A673 (cell line): ENCODE data around the gene DCHS1. TPM values are rescaled to one million over a fixed set of nuclear protein-coding genes. Genes with fewer than 3 reads are reported as not detected.

ENCODE experiments used
- BruUV-seq: library from RNA; stranded (reverse); fragments of 400-500 nt; replicated peaks from 2 replicates; lab custom pipeline; 2021; lab: Mats Ljungman, UMichigan
- CTCF ChIA-PET: fragments of 300-600 bp; sonication (Branson Sonifier 250); formaldehyde crosslinking; loops from one replicate; lab custom pipeline; 2022; ENCODE audit warnings: antibody characterized with exemption; lab: Charles Lee
- POLR2A ChIA-PET: fragments of 300-600 bp; sonication (Branson Sonifier 250); formaldehyde crosslinking; loops from one replicate; lab custom pipeline; 2022; ENCODE audit warnings: antibody characterized with exemption; ENCODE audit not compliant: low non-redundant PET; lab: Charles Lee
- DNase-seq: peaks from one replicate; pipeline ENCODE4 v3.0.0-alpha.2; 2015; ENCODE audit warnings: low spot score
- H3K27ac ChIP-seq: fragments of 200-600 bp; sonication (generic); 2 replicates; pipeline ENCODE4 v1.5.1; 2016; ENCODE audit warnings: mixed run types, low read depth, mild to moderate bottlenecking, mixed read lengths, antibody characterized with exemption, low read length; ENCODE audit not compliant: poor library complexity, severe bottlenecking
- H3K27me3 ChIP-seq: fragments of 200-600 bp; sonication (generic); replicated peaks from 2 replicates; pipeline ENCODE4 v1.6.1; 2017; ENCODE audit warnings: mixed run types, low read depth, mild to moderate bottlenecking, mixed read lengths, antibody characterized with exemption, low read length; ENCODE audit not compliant: insufficient read depth, poor library complexity
- H3K36me3 ChIP-seq: fragments of 200-600 bp; sonication (generic); 2 replicates; pipeline ENCODE4 v1.6.1; 2016; ENCODE audit warnings: mixed run types, mild to moderate bottlenecking, mixed read lengths, antibody characterized with exemption, low read length; ENCODE audit not compliant: insufficient read depth, poor library complexity, severe bottlenecking
- H3K4me1 ChIP-seq: fragments of 200-600 bp; sonication (generic); 2 replicates; pipeline ENCODE4 v1.6.1; 2017; ENCODE audit warnings: mixed run types, mild to moderate bottlenecking, mixed read lengths, antibody characterized with exemption, low read length; ENCODE audit not compliant: insufficient read depth, poor library complexity, severe bottlenecking
- H3K4me3 ChIP-seq: fragments of 200-600 bp; sonication (generic); 2 replicates; pipeline ENCODE4 v1.5.1; 2016; ENCODE audit warnings: low read depth, mixed run types, mild to moderate bottlenecking, mixed read lengths, low read length; ENCODE audit not compliant: poor library complexity, severe bottlenecking
- H3K9me3 ChIP-seq: fragments of 200-600 bp; sonication (generic); 2 replicates; pipeline ENCODE4 v1.6.1; 2016; ENCODE audit warnings: mixed run types, low read depth, mild to moderate bottlenecking, mixed read lengths, antibody characterized with exemption, low read length; ENCODE audit not compliant: poor library complexity, severe bottlenecking
- CTCF ChIP-seq: fragments of 300-800, 200-600 bp; sonication (generic); conservative IDR thresholded peaks from 2 replicates; pipeline ENCODE4 v1.5.1; 2017; ENCODE audit warnings: low read depth, mild to moderate bottlenecking, antibody characterized with exemption, low read length, moderate library complexity, mixed read lengths
- EZH2 ChIP-seq: fragments of 200-600 bp; sonication (generic); IDR thresholded peaks from 2 replicates; pipeline ENCODE4 v1.6.1; 2017; ENCODE audit warnings: borderline replicate concordance, low read depth, mild to moderate bottlenecking, mixed read lengths, antibody characterized with exemption, low read length; ENCODE audit not compliant: poor library complexity, severe bottlenecking
- intact Hi-C: fragments of 100-400 bp; cut with micrococcal nuclease; formaldehyde crosslinking; loops from one replicate; pipeline ENCODE4 v1.10.0; 2022; ENCODE audit not compliant: unreplicated experiment
- total RNA-seq: library from RNA; stranded (reverse); gene quantifications from 2 replicates; pipeline ENCODE4 v1.2.3, GENCODE V29; 2021

The DCHS1 gene
- total RNA-seq, 1 experiment from 2014 or later: 17.6 TPM

- H3K9me3 ChIP-seq: no peaks in the 10 kb centered on the region
- DNase-seq: peak; percentile 78
- H3K36me3 ChIP-seq: peaks cover 36% of the 10 kb centered on the region
- H3K27me3 ChIP-seq: no peaks in the 10 kb centered on the region
- CTCF ChIA-PET: no interaction called here
- peaks cover 14% of the 10 kb centered on the region for H3K4me1 ChIP-seq
- no peak overlapping the region for H3K4me3 ChIP-seq
- POLR2A ChIA-PET: no interaction called here
- intact Hi-C loops: loop anchor here (5.0 kb wide), 1 partner anchor 124 kb away; the partner anchor contains the start of genes ARFIP2 and TIMM10B
- no TSS peak for BruUV-seq
- H3K27ac ChIP-seq: peak overlapping the region; percentile 82
- TF ChIP-seq CTCF (no peak), EZH2 (no peak)
These were observed 49.0 kb downstream of the DCHS1 start for GRCh38 chr11:6606471-6607189.

- BruUV-seq: no TSS peak
- ChIA-PET POLR2A (no interaction called here), CTCF (no interaction called here)
- Histone ChIP-seq H3K4me3 (peak overlapping the region; percentile 74), H3K27me3 (no peaks in the 10 kb centered on the region), H3K4me1 (peaks cover 10% of the 10 kb centered on the region), H3K27ac (peak overlapping the region; percentile 78), H3K9me3 (no peaks in the 10 kb centered on the region), H3K36me3 (peaks cover 39% of the 10 kb centered on the region)
- no peak for DNase-seq
- intact Hi-C loops: loop anchor here (5.0 kb wide), 2 partner anchors 72 to 122 kb away; partner anchors contain the start of genes ARFIP2 and TIMM10B
- TF ChIP-seq CTCF: no peak
- no peak for TF ChIP-seq EZH2
These were observed 50.8 kb downstream of the DCHS1 start for GRCh38 chr11:6604790-6605189.

GRCh38 chr11:6604081-6604626 is 51.5 kb downstream of the DCHS1 start:
- intact Hi-C loops: loop anchor here (5.0 kb wide), 1 partner anchor 72 kb away; no protein-coding TSS in a partner anchor

More at GRCh38 chr11:6604081-6604626, 51.5 kb downstream of the DCHS1 start:
- 0 out of 2 replicates have a peak, but pooled peaks have one; percentile 22 for TF ChIP-seq CTCF
- no peak for TF ChIP-seq EZH2
- H3K9me3 ChIP-seq: no peaks in the 10 kb centered on the region
- peaks cover 10% of the 10 kb centered on the region for H3K4me1 ChIP-seq
- POLR2A ChIA-PET: no interaction called here
- H3K4me3 ChIP-seq: peak overlapping the region; percentile 74
- H3K36me3 ChIP-seq: peaks cover 39% of the 10 kb centered on the region
- no TSS peak for BruUV-seq
- CTCF ChIA-PET: no interaction called here
- peak overlapping the region; percentile 78 for H3K27ac ChIP-seq
- H3K27me3 ChIP-seq: no peaks in the 10 kb centered on the region
- DNase-seq: peak; percentile 51
